Lower leg skin (tissue), 4 donors: Measurements from ENCODE around the gene B3GALT5. TPM values are rescaled to one million over a fixed set of nuclear protein-coding genes. Genes with fewer than 3 reads are reported as not detected.

Source experiments
- DNase-seq, 2 donors: peaks; one replicate each; pipeline ENCODE4 v3.0.0-alpha.2; 2019; ENCODE audit warnings: low spot score in 2 of 2
- H3K4me3 ChIP-seq: fragments of 200-600 bp; sonication (generic); 2 replicates; pipeline ENCODE4 v1.5.1; 2017; ENCODE audit warnings: mild to moderate bottlenecking, low read depth; ENCODE audit not compliant: poor library complexity, severe bottlenecking
- CTCF ChIP-seq, 3 donors: fragments of 450-650 bp; IDR thresholded peaks; one replicate each; pipeline ENCODE4 v1.5.1; 2016; ENCODE audit warnings: antibody characterized with exemption in 3 of 3, mild to moderate bottlenecking in 3 of 3, moderate library complexity in 2 of 3
- POLR2A ChIP-seq, 2 donors: fragments of 450-650 bp; IDR thresholded peaks; one replicate each; pipeline ENCODE4 v1.6.1; 2016 to 2017; ENCODE audit warnings: antibody characterized with exemption in 2 of 2, mild to moderate bottlenecking in 1 of 2, moderate library complexity in 1 of 2
- WGBS, 2 donors: methylation state at CpG; one replicate each; pipeline ENCODE4 v1.1.5; 2018; 5-methylcytosine and 5-hydroxymethylcytosine counted together
- intact Hi-C: fragments of 100-400 bp; cut with DNase I; formaldehyde crosslinking; loops from one replicate; pipeline ENCODE4 v1.15.0; 2023; ENCODE audit warnings: low total_unique reads
- total RNA-seq, 4 donors: library from RNA; depleted of rRNA; stranded (reverse); fragments of >200 nt; gene quantifications; one replicate each; pipeline ENCODE4 v1.1.0, GENCODE V29; 2016

B3GALT5 gene
- total RNA-seq, 4 donors from 2014 or later = 0.89 to 7.6 (median 4.1) TPM

- WGBS, 2 donors = 83% methylated on average over 7 of the region's 7 CpGs
- DNase-seq = peak in 1 of 2 donors; percentile 68
- intact Hi-C loops = loop anchor here (10.0 kb wide), 1 partner anchor 64 kb away; no protein-coding TSS in a partner anchor
- TF ChIP-seq POLR2A (IDR thresholded peaks at IDR 0.05) (no peak), CTCF (IDR thresholded peaks at IDR 0.05) (no peak)
- no peak overlapping the region for H3K4me3 ChIP-seq
Measured at GRCh38 chr21:39650801-39651200, 38.1 kb downstream of the B3GALT5 start.

GRCh38 chr21:39651206-39651605, 38.5 kb downstream of the B3GALT5 start:
- H3K4me3 ChIP-seq = no peak overlapping the region
- no peak for DNase-seq
- TF ChIP-seq CTCF (IDR thresholded peaks at IDR 0.05) (no peak), POLR2A (IDR thresholded peaks at IDR 0.05) (no peak)
- 59 to 76% methylated on average over 3 of the region's 3 CpGs for WGBS, 2 donors
- intact Hi-C loops = loop anchor here (10.0 kb wide), 1 partner anchor 64 kb away; no protein-coding TSS in a partner anchor

- H3K4me3 ChIP-seq = no peak overlapping the region
- DNase-seq = no peak
- 72 to 88% methylated on average over 3 of the region's 3 CpGs for WGBS, 2 donors
- intact Hi-C loops = loop anchor here (10.0 kb wide), 1 partner anchor 60 kb away; no protein-coding TSS in a partner anchor
- TF ChIP-seq POLR2A (IDR thresholded peaks at IDR 0.05) = no peak
- no peak for TF ChIP-seq CTCF (IDR thresholded peaks at IDR 0.05)
Measured at GRCh38 chr21:39654951-39655350, 42.2 kb downstream of the B3GALT5 start.

- TF ChIP-seq CTCF (IDR thresholded peaks at IDR 0.05) (no peak), POLR2A (IDR thresholded peaks at IDR 0.05) (no peak)
- intact Hi-C loops = loop anchor here (10.0 kb wide), 1 partner anchor 59 kb away; no protein-coding TSS in a partner anchor
- WGBS, 2 donors = 87 to 88% methylated on average over 11 of the region's 11 CpGs
- no peak overlapping the region for H3K4me3 ChIP-seq
- DNase-seq = peak in 1 of 2 donors; percentile 59
Measured at GRCh38 chr21:39655589-39655988, 42.8 kb downstream of the B3GALT5 start.

GRCh38 chr21:39656209-39656608, 43.5 kb downstream of the B3GALT5 start:
- no peak overlapping the region for H3K4me3 ChIP-seq
- DNase-seq = peak in 1 of 2 donors; percentile 61

More at GRCh38 chr21:39656209-39656608, 43.5 kb downstream of the B3GALT5 start:
- TF ChIP-seq POLR2A (IDR thresholded peaks at IDR 0.05) (no peak), CTCF (IDR thresholded peaks at IDR 0.05) (no peak)
- 74 to 80% methylated on average over 8 of the region's 8 CpGs for WGBS, 2 donors
- intact Hi-C loops = loop anchor here (10.0 kb wide), 1 partner anchor 59 kb away; no protein-coding TSS in a partner anchor
